Measurements from ENCODE around the gene LRRC26. TPM values are rescaled to one million over a fixed set of nuclear protein-coding genes. Genes with fewer than 3 reads are reported as not detected.

Gene LRRC26
- total RNA-seq, 1 donor from 2014 or later = not detected

DNA sequence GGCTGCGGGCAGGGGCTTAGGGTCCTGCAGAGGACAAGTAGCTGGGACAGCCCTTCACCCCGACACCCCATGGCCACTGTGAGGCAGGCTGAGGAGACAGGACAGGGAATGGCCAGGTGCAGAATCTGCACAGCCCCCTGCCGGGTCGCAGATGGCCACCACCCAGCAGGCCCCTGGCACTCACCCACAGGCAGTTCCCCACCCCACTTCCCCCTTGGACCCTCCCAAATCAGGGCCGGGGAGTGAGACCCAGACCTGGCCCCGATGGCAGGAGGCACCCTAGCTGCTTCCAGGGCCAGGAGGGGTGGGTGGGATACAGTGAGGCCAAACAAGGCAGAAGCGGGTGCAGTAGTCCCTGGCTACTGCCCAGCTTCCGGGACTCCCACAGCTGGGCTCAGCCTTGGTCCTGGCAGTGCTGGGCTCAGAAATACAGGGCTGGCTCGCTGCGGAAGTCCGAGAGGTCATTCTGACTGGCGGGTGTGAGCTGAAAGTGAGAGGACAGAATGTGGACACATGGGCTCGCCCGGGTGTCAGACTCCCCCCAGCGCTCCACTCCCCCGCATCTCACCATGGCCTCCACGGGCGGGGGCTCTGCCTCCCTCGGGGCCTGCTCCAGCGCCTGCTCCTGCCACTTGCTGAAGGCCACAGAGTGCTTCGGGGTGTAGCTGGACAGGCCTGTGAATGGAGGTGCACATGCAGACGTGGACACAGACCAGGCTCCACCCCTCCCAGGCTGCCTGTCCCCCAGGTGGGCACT lies 22.0 kb upstream of the LRRC26 start:
- DNase-seq (no peak), ATAC-seq (no peak)
- Histone ChIP-seq H3K9me3 (no peaks in the 10 kb centered on the region), H3K27ac (no peak overlapping the region), H3K4me3 (no peak overlapping the region), H3K4me1 (peaks cover 34% of the 10 kb centered on the region), H3K36me3 (peaks cover 28% of the 10 kb centered on the region), H3K27me3 (no peaks in the 10 kb centered on the region)
- intact Hi-C loops (cut with DNase I) = no loop called here
- TF ChIP-seq, protein P1, sequence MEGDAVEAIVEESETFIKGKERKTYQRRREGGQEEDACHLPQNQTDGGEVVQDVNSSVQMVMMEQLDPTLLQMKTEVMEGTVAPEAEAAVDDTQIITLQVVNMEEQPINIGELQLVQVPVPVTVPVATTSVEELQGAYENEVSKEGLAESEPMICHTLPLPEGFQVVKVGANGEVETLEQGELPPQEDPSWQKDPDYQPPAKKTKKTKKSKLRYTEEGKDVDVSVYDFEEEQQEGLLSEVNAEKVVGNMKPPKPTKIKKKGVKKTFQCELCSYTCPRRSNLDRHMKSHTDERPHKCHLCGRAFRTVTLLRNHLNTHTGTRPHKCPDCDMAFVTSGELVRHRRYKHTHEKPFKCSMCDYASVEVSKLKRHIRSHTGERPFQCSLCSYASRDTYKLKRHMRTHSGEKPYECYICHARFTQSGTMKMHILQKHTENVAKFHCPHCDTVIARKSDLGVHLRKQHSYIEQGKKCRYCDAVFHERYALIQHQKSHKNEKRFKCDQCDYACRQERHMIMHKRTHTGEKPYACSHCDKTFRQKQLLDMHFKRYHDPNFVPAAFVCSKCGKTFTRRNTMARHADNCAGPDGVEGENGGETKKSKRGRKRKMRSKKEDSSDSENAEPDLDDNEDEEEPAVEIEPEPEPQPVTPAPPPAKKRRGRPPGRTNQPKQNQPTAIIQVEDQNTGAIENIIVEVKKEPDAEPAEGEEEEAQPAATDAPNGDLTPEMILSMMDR (IDR thresholded peaks at IDR 0.05) = no peak

DNA sequence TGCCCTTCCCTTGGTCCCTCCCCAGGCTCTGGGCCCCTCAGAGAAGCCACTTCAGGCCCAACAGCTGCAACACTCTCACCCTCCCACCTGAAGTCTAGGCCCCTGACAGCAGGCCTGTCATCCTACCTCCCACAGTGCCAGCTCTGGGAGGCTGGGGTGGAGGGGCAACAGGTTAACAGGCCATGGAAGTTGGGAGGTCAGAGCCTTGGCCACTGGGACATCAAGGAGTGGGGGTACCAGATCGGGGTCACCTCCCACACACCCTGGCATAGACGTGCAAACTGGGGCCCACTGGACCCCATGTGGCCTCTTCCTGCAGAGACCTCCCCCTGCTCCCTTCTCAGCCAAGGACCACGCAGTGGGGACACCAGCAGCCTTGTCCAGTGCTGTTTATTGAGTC lies 21.4 kb upstream of the LRRC26 start:
- Histone ChIP-seq H3K27ac (no peak overlapping the region), H3K4me1 (peaks cover 41% of the 10 kb centered on the region), H3K4me3 (no peak overlapping the region), H3K36me3 (peaks cover 30% of the 10 kb centered on the region), H3K27me3 (no peaks in the 10 kb centered on the region), H3K9me3 (no peaks in the 10 kb centered on the region)
- ATAC-seq (no peak), DNase-seq (no peak)
- TF ChIP-seq, protein P1 (IDR thresholded peaks at IDR 0.05) = no peak
- intact Hi-C loops (cut with DNase I) = no loop called here

DNA sequence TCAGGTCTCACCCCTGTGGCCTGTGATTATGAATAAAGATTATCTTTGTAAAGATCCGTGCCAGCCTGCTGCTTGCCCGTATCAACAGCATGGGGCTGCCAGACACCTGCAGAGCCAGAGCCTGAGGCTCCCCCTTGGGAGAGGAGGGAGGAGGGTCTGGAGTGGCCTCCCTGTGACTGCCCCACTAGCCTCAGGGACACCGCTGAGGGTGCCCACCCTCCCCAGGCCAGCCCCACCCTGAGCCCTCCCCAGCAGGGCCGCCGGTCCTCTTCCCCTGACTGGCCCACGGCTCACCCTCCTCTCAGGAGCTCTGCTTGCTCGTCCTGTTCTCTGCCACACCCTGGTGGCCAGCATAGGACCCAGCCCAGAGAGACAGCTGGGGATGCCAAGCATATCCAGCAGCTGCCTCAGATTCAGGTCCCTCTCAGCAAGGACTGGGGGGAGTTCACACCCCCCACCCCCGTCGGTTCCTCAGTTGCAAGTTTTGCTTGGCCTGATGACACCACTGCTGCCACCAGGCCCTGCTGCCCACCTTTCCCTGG lies 20.5 kb upstream of the LRRC26 start:
- intact Hi-C loops (cut with DNase I) = no loop called here
- Histone ChIP-seq H3K27me3 (no peaks in the 10 kb centered on the region), H3K27ac (peak overlapping the region; percentile 95), H3K4me3 (no peak overlapping the region), H3K4me1 (peaks cover 40% of the 10 kb centered on the region), H3K36me3 (peaks cover 39% of the 10 kb centered on the region), H3K9me3 (no peaks in the 10 kb centered on the region)
- DNase-seq (no peak), ATAC-seq (no peak)
- TF ChIP-seq, protein P1 (IDR thresholded peaks at IDR 0.05) = no peak

DNA sequence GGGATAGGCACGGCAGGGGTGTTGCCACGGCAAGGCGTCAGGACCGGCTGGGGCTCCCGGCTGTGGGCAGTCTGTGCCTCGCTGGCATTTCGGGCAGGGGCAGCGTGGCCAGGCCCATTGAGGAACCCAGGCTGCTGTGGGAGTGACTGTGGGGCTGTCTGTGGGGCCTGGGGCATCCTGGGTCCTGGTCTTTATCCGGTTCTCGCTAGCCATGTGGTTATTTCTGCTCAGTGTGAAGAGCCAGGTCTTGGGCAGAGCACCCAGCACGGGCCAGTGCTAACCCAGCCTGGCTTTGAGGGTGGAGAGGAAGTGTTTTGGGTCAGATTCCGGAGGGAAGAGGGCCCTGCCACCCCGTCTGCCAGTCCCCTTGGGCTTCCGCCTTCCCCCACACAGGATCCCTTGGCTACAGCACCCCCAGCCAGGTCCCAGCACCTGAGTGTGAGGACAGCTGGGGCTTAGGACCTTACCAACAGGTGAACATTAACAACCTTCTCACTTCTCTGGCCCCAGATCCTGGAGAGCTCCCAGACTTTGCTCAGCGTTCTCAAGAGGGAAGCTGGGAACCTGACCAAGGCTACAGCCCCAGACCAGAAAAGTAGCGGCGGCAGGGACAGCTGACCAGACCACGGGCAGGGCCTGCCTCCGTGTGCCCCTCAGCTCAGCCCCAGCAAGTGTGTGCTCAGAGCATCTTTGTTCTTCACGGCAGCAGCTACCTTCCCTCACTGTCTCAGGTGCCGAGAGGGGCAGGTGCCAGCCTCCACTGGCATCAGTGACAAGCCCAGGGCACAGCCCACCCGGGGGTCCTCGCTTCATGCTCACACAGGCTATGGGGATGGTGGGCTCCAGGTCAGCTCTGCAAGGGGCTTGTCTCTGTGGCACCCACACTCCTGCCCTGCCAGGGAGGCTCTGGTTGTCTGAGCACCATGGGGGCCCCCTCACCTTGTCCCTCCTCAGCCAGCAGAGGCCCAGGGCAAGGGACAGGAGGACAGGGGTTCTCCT lies 19.7 kb upstream of the LRRC26 start:
- Histone ChIP-seq H3K27ac (peak overlapping the region; percentile 95), H3K36me3 (peaks cover 40% of the 10 kb centered on the region), H3K27me3 (no peaks in the 10 kb centered on the region), H3K4me1 (peaks cover 34% of the 10 kb centered on the region), H3K4me3 (peak overlapping the region; percentile 99), H3K9me3 (no peaks in the 10 kb centered on the region)
- DNase-seq (no peak), ATAC-seq (no peak)
- intact Hi-C loops (cut with DNase I) = no loop called here
- TF ChIP-seq, protein P1 (IDR thresholded peaks at IDR 0.05) = no peak

DNA sequence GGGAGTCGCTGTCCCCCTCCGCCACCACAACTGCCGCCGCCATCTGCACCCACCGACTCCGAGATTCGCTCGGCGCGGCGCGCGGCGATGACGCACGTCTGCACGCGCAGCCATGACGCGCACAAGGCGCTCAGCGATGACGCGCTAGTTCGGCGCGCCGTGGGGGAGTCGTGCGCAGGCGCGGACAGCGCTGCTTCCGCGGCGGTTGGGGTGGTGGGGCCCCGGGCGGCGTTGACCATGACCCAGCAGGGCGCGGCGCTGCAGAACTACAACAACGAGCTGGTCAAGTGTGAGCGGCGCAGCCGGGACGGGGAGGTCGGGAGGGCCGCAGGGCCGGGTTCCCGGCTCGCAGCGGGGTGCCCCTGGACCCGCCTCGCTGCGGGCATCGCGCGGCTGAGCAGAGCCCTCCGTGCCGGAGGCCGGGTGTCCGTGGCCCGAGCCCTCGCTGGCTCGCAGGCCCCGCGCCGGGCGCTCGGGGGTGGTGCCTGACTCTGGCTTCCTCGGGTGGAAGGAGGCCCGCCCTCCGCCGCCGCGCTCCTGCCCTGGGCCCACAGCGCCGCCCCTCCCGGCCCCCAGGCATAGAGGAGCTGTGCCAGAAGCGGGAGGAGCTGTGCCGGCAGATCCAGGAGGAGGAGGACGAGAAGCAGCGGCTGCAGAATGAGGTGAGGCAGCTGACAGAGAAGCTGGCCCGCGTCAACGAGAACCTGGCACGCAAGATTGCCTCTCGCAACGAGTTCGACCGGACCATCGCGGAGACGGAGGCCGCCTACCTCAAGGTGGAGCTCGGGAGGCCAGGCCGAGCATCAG lies 18.8 kb upstream of the LRRC26 start, which contains the start of the genes ANAPC2 and SSNA1:
Gene ANAPC2, minus strand, starts transcription at position 71 of the 807 bp plus-strand sequence. Its CDS starts 28 bp downstream, at position 43.
Gene SSNA1, plus strand, starts transcription at position 187 of the 807 bp plus-strand sequence. Its CDS starts 51 bp downstream, at position 238.
- H3K27me3 ChIP-seq = no peaks in the 10 kb centered on the region
- H3K4me3 ChIP-seq = peak within 1 kb of the TSS; percentile 99
- TF ChIP-seq, protein P1 (IDR thresholded peaks at IDR 0.05) = peak; percentile 31
- DNase-seq (peak; percentile 97), ATAC-seq (peak; percentile 90)
- H3K4me1 ChIP-seq = peaks cover 34% of the 10 kb centered on the region
- intact Hi-C loops (cut with DNase I) = no loop called here
- peak within 1 kb of the TSS; percentile 95 for H3K27ac ChIP-seq
- H3K36me3 ChIP-seq = peaks cover 44% of the 10 kb centered on the region
- no peaks in the 10 kb centered on the region for H3K9me3 ChIP-seq
